ENCODE measurements around the gene DPP6. TPM values are rescaled to one million over a fixed set of nuclear protein-coding genes. Genes with fewer than 3 reads are reported as not detected.

Gene DPP6
- total and polyA plus RNA-seq, 2 experiments from 2014 or later: not detected

- TF ChIP-seq EZH2phosphoT487 (IDR thresholded peaks at IDR 0.05; ENCODE audit: unreplicated experiment): no peak
- no peak for TF ChIP-seq NANOG (IDR thresholded peaks at IDR 0.05; ENCODE audit: borderline replicate concordance)
- no peak for TF ChIP-seq JUNB (IDR thresholded peaks at IDR 0.05; ENCODE audit: unreplicated experiment)
- no peak for TF ChIP-seq CREB1 (CRISPR knock-in tag; IDR thresholded peaks at IDR 0.05; ENCODE audit: low read depth)
- TF ChIP-seq POLR2AphosphoS5 (IDR thresholded peaks at IDR 0.05; ENCODE audit: low read depth): no peak
- TF ChIP-seq STAT1 (IDR thresholded peaks at IDR 0.05; ENCODE audit: unreplicated experiment): no peak
Measured at GRCh38 chr7:154583454-154583853, 531.3 kb downstream of the DPP6 start (continued).

- ATAC-seq (peak; percentile 71), DNase-seq (ENCODE audit: low spot score) (no peak)
- Histone ChIP-seq H2AFZ (no peak overlapping the region), H3K27me3 (ENCODE audit: insufficient read depth) (no peaks in the 10 kb centered on the region), H3K36me3 (ENCODE audit: insufficient read depth) (peaks cover 3% of the 10 kb centered on the region; the same call in 1 of the 2 replicates), H3K4me2 (no peak overlapping the region), H3K27ac (ENCODE audit: low read depth) (no peak overlapping the region), H3F3A (replicated peaks; ENCODE audit: low read depth) (no peaks in the 10 kb centered on the region), H4K20me1 (replicated peaks; ENCODE audit: insufficient read depth) (no peaks in the 10 kb centered on the region), H3K79me2 (replicated peaks; ENCODE audit: insufficient read depth) (no peaks in the 10 kb centered on the region), H3K4me1 (ENCODE audit: insufficient read depth) (no peaks in the 10 kb centered on the region), H3K4me3 (no peak overlapping the region), H3K9me2 (ENCODE audit: insufficient read depth) (no peaks in the 10 kb centered on the region)
- Mint-ChIP-seq H3K36me3 (ENCODE audit: low read depth) (no peaks in the 10 kb centered on the region; the same call in 2 of the 3 replicates), H3K4me1 (peaks cover 9% of the 10 kb centered on the region), H3K27me3 (ENCODE audit: insufficient read depth, low read depth, poor library complexity) (peaks cover 6% of the 10 kb centered on the region), H3K27ac (peak overlapping the region; percentile 80), H3K4me3 (peak overlapping the region; percentile 32; the same call in 1 of the 3 replicates), H3K9me3 (no peaks in the 10 kb centered on the region)
- TF ChIP-seq REST (IDR thresholded peaks at IDR 0.05; ENCODE audit: unreplicated experiment) (no peak), JUNB (IDR thresholded peaks at IDR 0.05; ENCODE audit: unreplicated experiment) (no peak), ZNF114 (CRISPR knock-in tag; IDR thresholded peaks at IDR 0.05) (no peak), ZNF331 (CRISPR knock-in tag; IDR thresholded peaks at IDR 0.05; ENCODE audit: low read depth) (no peak), ZNF462 (CRISPR knock-in tag; IDR thresholded peaks at IDR 0.05) (no peak), POLR2AphosphoS5 (IDR thresholded peaks at IDR 0.05; ENCODE audit: low read depth) (no peak), STAT1 (IDR thresholded peaks at IDR 0.05; ENCODE audit: unreplicated experiment) (no peak), CTCF (conservative IDR thresholded peaks at IDR 0.05; ENCODE audit: low read depth in 2 of 2) (no peak), NANOG (IDR thresholded peaks at IDR 0.05; ENCODE audit: borderline replicate concordance) (no peak), CREB1 (CRISPR knock-in tag; IDR thresholded peaks at IDR 0.05; ENCODE audit: low read depth) (no peak), EZH2 (IDR thresholded peaks at IDR 0.05; ENCODE audit: low read depth, unreplicated experiment) (no peak), EZH2phosphoT487 (IDR thresholded peaks at IDR 0.05; ENCODE audit: unreplicated experiment) (no peak)
Measured at GRCh38 chr7:154584352-154585252, 532.4 kb downstream of the DPP6 start.
